Esophagus squamous epithelium (tissue), 5 donors: Measurements from ENCODE around the gene FTCDNL1. TPM values are rescaled to one million over a fixed set of nuclear protein-coding genes. Genes with fewer than 3 reads are reported as not detected.

ENCODE experiments used
- DNase-seq: peaks from one replicate; lab custom pipeline; 2025; lab: John Stamatoyannopoulos, UW
- H3K27ac ChIP-seq, 4 donors: fragments of 200-600 bp; sonication (generic); one replicate each; pipeline ENCODE4 v1.5.1; 2016 to 2019; ENCODE audit warnings: mild to moderate bottlenecking in 1 of 4
- H3K27me3 ChIP-seq, 4 donors: fragments of 200-600 bp; sonication (generic); 1 replicate in 3 of 4; 2 replicates in 1 of 4; pipeline versions ENCODE4 v1.5.1 to v1.6.0; 2017 to 2021; ENCODE audit warnings: antibody characterized with exemption in 1 of 4
- H3K36me3 ChIP-seq, 3 donors: fragments of 200-600 bp; sonication (generic); one replicate each; pipeline ENCODE4 v1.5.1; 2016 to 2019
- H3K4me1 ChIP-seq, 3 donors: fragments of 200-600 bp; sonication (generic); one replicate each; pipeline ENCODE4 v1.5.1; 2017 to 2019
- H3K4me3 ChIP-seq, 4 donors: fragments of 200-600 bp; sonication (generic); 1 replicate in 3 of 4; 2 replicates in 1 of 4; pipeline ENCODE4 v1.5.1; 2016 to 2019; ENCODE audit warnings: mild to moderate bottlenecking in 2 of 4, moderate library complexity in 1 of 4
- H3K9me3 ChIP-seq, 3 donors: fragments of 200-600 bp; sonication (generic); one replicate each; pipeline ENCODE4 v1.5.1; 2016 to 2019
- POLR2A ChIP-seq, 4 donors: fragments of 450-650 bp; IDR thresholded peaks; one replicate each; pipeline ENCODE4 v1.6.1; 2017; ENCODE audit warnings: antibody characterized with exemption in 4 of 4, mild to moderate bottlenecking in 4 of 4, moderate library complexity in 3 of 4
- WGBS, 2 donors: methylation state at CpG; one replicate each; pipeline ENCODE4 v1.1.5; 2018; 5-methylcytosine and 5-hydroxymethylcytosine counted together
- intact Hi-C: fragments of 100-400 bp; cut with DNase I; formaldehyde crosslinking; loops from one replicate; pipeline ENCODE4 v1.15.0; 2022
- total RNA-seq, 4 donors: library from RNA; depleted of rRNA; stranded (reverse); fragments of >200 nt; gene quantifications; one replicate each; pipeline ENCODE4 v1.1.0, GENCODE V29; 2016
- TF ChIP-seq, protein P1 (sequence below), 6 experiments: fragments of 450-650 bp in 4 of 6; fragments of 200-600 bp in 2 of 6; sonication (generic) in 2 of 6; IDR thresholded peaks; one replicate each; pipeline ENCODE4 v1.5.1; 2016 to 2019; ENCODE audit warnings: antibody characterized with exemption in 6 of 6, mild to moderate bottlenecking in 4 of 6, moderate library complexity in 4 of 6
- donor health status: DM: yes; HTN: yes; CAD: no.

FTCDNL1 gene
- total RNA-seq, 4 donors from 2014 or later = 1.3 to 5.0 (median 2.6) TPM

DNA sequence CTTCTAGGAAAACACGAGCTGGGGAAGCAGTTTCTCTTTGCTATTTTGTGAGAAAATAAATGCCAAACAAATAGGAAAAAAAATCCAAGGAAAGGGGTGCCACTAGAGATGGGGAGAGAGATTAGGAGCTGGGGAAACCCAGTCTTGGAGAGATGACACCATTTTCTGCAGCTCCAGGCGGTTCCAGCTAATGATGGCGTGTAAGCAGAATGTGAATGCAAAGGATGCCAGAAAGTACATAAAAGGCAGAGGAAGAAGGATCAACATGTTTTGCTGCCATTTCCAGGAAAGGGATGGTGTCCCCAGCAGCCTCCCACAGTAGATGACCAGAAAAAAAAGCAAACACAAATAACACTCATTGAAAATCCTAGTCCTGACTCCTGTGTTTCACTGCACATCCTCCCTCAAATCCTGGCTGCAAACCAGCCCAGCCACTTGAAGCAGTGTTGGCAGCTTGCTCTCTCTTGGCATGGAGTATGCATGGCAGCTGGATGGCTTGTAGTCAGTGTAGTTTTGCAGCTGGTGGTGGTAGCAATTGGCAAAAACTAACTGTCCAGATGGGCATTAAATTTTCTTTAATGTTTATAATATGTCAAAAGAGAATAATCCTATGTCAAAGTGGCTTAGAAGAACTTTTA is 93.6 kb downstream of the FTCDNL1 start:
- no peaks in the 10 kb centered on the region for H3K9me3 ChIP-seq
- no peaks in the 10 kb centered on the region for H3K27me3 ChIP-seq
- intact Hi-C loops = no loop called here
- peaks cover 0 to 14% (median 6%) of the 10 kb centered on the region in 3 donors for H3K4me1 ChIP-seq
- no peak overlapping the region for H3K4me3 ChIP-seq
- H3K36me3 ChIP-seq = no peaks in the 10 kb centered on the region
- DNase-seq = no peak
- TF ChIP-seq, protein P1, sequence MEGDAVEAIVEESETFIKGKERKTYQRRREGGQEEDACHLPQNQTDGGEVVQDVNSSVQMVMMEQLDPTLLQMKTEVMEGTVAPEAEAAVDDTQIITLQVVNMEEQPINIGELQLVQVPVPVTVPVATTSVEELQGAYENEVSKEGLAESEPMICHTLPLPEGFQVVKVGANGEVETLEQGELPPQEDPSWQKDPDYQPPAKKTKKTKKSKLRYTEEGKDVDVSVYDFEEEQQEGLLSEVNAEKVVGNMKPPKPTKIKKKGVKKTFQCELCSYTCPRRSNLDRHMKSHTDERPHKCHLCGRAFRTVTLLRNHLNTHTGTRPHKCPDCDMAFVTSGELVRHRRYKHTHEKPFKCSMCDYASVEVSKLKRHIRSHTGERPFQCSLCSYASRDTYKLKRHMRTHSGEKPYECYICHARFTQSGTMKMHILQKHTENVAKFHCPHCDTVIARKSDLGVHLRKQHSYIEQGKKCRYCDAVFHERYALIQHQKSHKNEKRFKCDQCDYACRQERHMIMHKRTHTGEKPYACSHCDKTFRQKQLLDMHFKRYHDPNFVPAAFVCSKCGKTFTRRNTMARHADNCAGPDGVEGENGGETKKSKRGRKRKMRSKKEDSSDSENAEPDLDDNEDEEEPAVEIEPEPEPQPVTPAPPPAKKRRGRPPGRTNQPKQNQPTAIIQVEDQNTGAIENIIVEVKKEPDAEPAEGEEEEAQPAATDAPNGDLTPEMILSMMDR (IDR thresholded peaks at IDR 0.05) = no peak
- no peak for TF ChIP-seq POLR2A (IDR thresholded peaks at IDR 0.05)
- WGBS, 2 donors = 26 to 32% methylated on average over 3 of the region's 3 CpGs
- peak overlapping the region in 1 of 4 donors; percentile 36 for H3K27ac ChIP-seq

- intact Hi-C loops = no loop called here
- peaks cover 0 to 14% (median 6%) of the 10 kb centered on the region in 3 donors for H3K4me1 ChIP-seq
- H3K27me3 ChIP-seq = no peaks in the 10 kb centered on the region
- 8 to 38% methylated on average over 1 of the region's 1 CpG for WGBS, 2 donors
- no peak overlapping the region for H3K4me3 ChIP-seq
- no peak for TF ChIP-seq POLR2A (IDR thresholded peaks at IDR 0.05)
- TF ChIP-seq, protein P1 (IDR thresholded peaks at IDR 0.05) = no peak
- H3K27ac ChIP-seq = peak overlapping the region in 1 of 4 donors; percentile 36
- H3K36me3 ChIP-seq = no peaks in the 10 kb centered on the region
- no peaks in the 10 kb centered on the region for H3K9me3 ChIP-seq
- no peak for DNase-seq
Observed at GRCh38 chr2:199756743-199757142, 94.2 kb downstream of the FTCDNL1 start.

GRCh38 chr2:199756211-199756610 is 94.8 kb downstream of the FTCDNL1 start:
- TF ChIP-seq POLR2A (IDR thresholded peaks at IDR 0.05) = no peak
- TF ChIP-seq, protein P1 (IDR thresholded peaks at IDR 0.05) = no peak
- no peaks in the 10 kb centered on the region for H3K27me3 ChIP-seq
- no peak overlapping the region for H3K27ac ChIP-seq
- no peak for DNase-seq
- WGBS, 2 donors = 73 to 86% methylated on average over 3 of the region's 3 CpGs
- intact Hi-C loops = no loop called here
- no peaks in the 10 kb centered on the region for H3K9me3 ChIP-seq
- H3K4me3 ChIP-seq = no peak overlapping the region
- no peaks in the 10 kb centered on the region for H3K36me3 ChIP-seq
- H3K4me1 ChIP-seq = peaks cover 0 to 14% (median 6%) of the 10 kb centered on the region in 3 donors

GRCh38 chr2:199754766-199755165 is 96.2 kb downstream of the FTCDNL1 start:
- intact Hi-C loops = no loop called here

More at GRCh38 chr2:199754766-199755165, 96.2 kb downstream of the FTCDNL1 start:
- H3K36me3 ChIP-seq = no peaks in the 10 kb centered on the region
- H3K9me3 ChIP-seq = no peaks in the 10 kb centered on the region
- no peaks in the 10 kb centered on the region for H3K27me3 ChIP-seq
- peaks cover 0 to 14% (median 6%) of the 10 kb centered on the region in 3 donors for H3K4me1 ChIP-seq
- H3K27ac ChIP-seq = no peak overlapping the region
- no peak for TF ChIP-seq POLR2A (IDR thresholded peaks at IDR 0.05)
- TF ChIP-seq, protein P1 (IDR thresholded peaks at IDR 0.05) = no peak
- DNase-seq = no peak
- WGBS, 2 donors = 90 to 91% methylated on average over 3 of the region's 3 CpGs
- H3K4me3 ChIP-seq = no peak overlapping the region
